Cerebellar nuclear complex (tissue), 1 donor: ENCODE data around the gene RELL1.
"Not testable (repeated sequence)": the region's sequence is repeated elsewhere in the genome, so short reads cannot be mapped to it uniquely, and the experiment has no call there.

ENCODE experiments used
- DNase-seq, 2 experiments: peaks; one replicate each; lab custom pipeline; 2025; lab: John Stamatoyannopoulos, UW

Gene RELL1

GRCh38 chr4:37693030-37693429, 6.9 kb upstream of the RELL1 start:
- DNase-seq = no peak

GRCh38 chr4:37690976-37691375, 4.8 kb upstream of the RELL1 start:
- DNase-seq = no peak

- DNase-seq = no peak
These were observed 3.3 kb upstream of the RELL1 start for GRCh38 chr4:37689353-37690095.

GRCh38 chr4:37687681-37688080, 1.5 kb upstream of the RELL1 start:
- peak; percentile 9 to 65 for DNase-seq

DNA sequence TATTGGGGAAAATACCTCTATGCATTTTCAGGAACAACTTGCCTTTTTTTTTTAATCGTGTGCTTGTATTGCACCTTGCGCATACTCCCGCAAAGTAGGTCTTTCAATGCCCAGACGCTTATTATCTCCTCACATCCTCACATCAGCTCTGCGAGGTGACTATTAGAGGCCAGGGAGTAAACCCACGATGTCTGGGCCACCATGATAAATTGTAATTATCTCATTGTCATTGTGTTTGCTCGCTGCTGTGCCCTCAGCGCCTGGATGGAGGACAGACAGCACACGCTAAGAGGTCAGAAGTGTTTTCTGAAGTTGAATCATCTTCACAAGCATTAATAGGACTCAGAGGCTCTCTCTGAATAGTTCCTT, 1.0 kb upstream of the RELL1 start:
- DNase-seq = no peak

DNA sequence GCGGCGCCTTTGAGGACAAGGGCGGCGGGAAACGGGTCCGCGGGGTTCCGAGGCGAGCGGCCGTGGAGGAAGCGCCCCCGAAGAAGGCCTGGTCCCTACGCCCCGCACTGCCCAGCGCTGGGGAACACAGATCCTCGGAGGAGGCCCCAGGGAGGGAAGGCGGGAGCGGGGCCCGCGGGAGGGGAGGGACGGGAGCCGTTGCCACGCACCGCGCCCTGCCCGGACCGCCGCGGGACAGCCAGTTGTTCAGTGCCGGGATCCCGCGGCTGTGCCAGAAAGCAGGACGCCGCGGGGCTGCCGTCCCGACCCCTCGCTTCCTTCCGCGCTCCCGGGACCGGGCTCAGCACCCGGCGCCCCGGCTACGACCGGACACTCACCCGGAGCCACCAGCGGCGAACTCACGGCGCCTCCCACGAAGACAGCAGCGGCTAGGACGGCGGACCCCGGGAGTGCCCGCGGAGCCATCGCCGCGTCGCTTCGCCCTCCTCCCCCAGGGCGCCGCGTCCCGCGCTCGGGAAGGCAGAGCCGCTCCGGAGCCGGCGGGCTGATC, 278 bp downstream of the RELL1 start:
- DNase-seq = no peak

GRCh38 chr4:37685161-37685822, 884 bp downstream of the RELL1 start:
- no peak for DNase-seq

GRCh38 chr4:37684154-37684553, 2.0 kb downstream of the RELL1 start:
- DNase-seq = no peak

DNA sequence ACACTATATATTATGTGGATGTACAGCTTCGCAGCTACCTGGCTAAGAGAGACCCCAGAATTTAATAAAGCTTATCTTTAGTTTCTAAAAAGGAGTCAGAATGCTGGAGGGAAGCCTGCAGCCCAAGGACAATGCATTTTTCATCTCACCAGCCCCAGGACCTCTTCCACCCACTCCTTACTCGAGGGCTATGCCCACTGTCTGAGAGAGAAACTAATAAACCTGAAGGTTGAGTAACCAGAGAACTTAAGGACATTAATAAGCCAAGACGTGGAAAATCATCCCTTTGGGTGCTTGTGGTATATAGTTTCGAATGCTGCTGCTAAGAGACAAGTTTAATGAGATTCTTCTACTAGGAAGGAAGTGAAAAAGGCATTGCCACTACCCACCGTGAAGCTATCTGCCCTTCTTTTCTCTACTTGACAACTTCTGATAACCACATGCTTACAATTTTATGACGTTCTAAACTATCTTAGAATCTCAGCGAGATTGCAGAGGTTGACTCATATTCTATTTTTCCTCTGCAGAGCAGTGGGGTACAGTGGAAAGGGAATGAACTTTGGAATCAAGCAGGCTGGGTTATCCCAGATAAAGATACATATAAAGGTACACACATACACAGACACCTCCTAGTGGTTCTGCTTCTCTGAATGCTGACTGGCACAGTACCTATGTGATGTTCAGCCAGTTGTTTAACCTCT, 3.3 kb downstream of the RELL1 start:
- DNase-seq = no peak

DNA sequence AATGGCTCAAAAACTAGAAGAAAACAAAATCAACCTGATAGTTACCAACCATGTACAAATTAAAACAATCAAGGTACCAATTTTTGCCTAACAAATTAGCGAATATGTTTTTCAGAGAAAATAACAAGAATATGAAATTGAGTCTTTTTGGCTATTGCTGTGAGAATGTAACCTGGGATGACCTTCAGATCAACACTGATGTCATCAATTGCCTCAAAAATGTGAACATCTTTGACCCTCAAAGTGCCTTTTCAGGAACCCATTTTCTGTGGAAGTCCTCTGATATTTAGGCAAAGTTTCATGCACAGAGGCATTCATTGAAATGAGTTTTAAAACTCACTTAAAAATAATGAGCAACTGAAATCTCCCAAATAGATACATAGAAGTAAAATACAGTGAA, 6.1 kb downstream of the RELL1 start:
- no peak for DNase-seq

DNA sequence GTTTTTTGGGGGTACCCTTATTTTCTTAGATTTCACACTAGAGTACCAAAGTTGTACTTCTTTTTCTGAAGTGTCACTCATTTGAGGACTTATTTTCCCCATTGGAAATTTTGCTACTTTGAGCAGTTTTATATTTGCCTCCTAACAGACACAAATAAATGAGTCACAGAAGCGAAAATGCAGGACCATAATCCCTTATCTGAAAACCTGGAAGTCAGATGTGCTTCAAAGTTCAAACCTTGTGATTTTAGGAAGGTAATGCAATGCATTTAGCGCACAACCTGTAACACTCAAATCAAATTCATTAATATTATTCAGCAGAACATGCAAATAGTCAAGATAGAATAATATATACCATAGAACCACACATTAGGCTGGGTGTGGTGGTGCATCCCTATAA, 6.9 kb downstream of the RELL1 start:
- DNase-seq = no peak

- DNase-seq = no peak
These were observed 7.6 kb downstream of the RELL1 start for GRCh38 chr4:37678624-37679023.

DNA sequence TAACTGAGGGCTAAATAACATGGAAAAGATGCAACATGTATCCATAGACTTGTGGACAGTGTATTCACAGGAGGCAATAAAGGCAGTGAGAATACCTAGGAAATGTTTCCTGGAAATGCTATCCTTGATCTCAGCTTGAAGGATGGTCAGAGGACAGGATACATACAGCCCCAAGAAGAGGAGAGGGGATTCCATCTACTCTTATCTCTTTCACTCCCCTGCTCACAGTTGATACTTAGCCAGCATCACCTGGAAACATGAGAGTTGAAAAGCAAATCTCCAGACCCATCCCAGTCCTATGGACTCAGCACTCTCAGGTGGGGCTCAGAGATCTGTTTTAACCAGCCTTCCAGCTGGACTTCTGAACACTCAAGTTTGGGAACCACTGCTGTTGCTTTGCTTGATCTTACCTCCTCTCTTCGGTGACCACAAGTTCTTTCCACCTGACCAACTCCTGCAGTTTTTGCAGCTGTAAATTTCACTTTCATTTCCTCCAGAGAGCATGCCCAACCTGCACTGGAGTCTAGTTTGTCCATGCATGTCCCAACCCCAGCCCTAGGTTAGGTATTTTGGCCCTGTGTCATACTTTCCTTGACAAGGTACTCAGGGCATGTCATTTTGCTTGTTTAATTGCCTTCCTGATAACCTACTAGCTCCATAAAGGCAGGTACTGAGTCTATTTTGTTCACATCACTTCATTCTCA, 10.4 kb downstream of the RELL1 start:
- no peak for DNase-seq

DNA sequence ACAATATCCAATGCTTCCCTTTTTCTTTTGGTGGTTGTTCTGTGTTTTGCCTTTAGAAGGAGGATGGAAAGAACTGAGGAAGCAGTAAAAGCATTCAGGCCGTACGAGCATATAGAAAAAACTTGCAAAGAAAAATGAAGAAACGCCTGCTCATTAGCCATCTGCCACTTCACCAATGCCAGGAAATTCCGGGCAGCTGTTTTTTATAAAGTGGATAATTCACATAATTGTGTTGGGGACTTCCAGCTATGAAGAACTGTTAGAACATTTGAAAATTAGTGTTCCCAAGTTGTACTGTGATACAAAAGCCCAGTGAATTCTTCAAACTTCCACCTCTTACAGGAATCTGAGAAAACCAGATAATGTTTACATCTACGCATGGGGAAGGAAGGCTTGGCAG, 11.7 kb downstream of the RELL1 start:
- DNase-seq = no peak

GRCh38 chr4:37673538-37674192, 12.5 kb downstream of the RELL1 start:
- DNase-seq = no peak

GRCh38 chr4:37671072-37671471, 15.1 kb downstream of the RELL1 start:
- no peak for DNase-seq

DNA sequence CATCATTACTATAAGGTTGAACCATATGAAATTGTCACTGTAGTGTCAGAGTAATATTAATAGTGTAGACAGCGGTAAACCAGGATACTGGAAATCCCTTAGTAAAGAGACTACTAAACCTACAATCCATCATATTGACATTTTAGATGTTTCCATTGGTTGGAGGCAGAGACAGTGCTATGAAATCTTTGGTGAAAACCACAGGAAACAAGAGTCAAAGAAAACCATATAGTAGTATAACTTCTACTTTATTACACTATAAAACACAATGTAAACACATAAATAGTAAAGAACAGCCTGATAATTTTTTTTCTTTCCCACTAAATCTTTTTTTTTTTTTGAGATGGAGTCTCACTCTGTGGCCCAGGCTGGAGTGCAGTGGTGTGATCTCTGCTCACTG, 15.9 kb downstream of the RELL1 start:
- DNase-seq = no peak

GRCh38 chr4:37669124-37669523, 17.1 kb downstream of the RELL1 start:
- DNase-seq = not testable (repeated sequence)

- no peak for DNase-seq
These were observed 18.7 kb downstream of the RELL1 start for GRCh38 chr4:37667197-37668100.

DNA sequence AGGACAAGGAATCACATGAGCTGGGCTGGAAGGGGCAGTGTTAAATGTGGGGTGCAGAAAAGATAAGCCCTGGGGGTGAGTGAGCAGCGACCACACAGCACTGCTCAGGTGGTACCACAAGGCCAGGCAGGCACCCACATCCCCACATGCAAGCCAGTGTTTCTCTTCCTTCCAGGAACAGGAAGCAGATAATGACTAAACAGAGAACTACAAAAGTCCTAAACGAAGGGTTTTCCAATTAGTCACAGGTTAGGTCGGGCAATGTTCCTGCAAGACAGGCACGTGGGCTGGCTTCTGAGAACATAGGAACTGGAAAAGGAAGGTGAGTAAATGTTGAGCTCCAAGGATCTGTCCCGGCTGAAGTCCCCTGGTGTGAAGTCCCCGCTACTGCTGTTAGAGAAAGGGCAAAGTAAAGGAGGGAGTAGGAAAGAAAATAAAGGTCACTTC, 19.5 kb downstream of the RELL1 start:
- no peak for DNase-seq
